Activated CD4-positive, alpha-beta T cell treated with anti-CD3 and anti-CD28 coated beads for 4 hours (primary cell): ENCODE measurements around the gene KIF3A.
A peak's percentile ranks its signal among the peaks of the same experiment; 100 is the strongest.

Experiments used
- DNase-seq, 2 donors: peaks; one replicate each; pipeline ENCODE4 v3.0.0-alpha.2; 2020

Gene KIF3A

DNA sequence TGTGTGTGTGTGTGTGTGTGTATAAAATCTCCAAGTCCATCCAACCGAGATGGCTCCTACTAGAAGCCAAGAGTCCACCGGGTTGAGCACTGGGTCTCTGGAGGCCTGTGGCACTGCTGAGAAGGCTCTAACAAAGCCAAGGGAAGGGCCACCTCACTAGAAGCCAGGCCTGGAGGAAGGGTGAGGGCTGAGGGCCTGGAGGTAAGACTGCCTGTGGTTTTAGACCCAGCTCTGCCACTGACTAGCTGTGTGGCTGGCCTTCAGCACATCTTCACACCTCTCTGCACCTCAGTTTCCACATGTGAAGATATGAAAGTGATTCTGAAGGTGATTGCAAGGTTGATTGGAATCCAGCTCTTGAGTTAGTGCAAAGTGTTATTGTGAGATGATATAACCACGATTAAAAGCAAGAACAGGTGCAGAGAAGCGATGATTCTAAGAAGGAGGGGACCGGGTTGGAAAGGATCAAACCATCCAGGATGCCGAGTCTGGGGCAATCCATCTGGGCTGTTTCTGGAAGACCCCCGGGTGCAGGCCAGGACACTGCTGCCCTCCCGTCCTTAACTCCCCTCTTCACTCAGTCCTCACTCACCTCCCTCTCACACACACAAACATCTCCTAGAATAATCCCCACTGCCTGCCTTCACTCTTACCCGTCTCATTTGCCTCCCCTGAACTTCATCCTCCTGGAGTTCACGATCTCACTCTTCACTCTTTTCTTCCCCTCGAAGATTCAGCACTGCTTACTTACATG, 61.2 kb downstream of the KIF3A start:
- DNase-seq, result no peak

DNA sequence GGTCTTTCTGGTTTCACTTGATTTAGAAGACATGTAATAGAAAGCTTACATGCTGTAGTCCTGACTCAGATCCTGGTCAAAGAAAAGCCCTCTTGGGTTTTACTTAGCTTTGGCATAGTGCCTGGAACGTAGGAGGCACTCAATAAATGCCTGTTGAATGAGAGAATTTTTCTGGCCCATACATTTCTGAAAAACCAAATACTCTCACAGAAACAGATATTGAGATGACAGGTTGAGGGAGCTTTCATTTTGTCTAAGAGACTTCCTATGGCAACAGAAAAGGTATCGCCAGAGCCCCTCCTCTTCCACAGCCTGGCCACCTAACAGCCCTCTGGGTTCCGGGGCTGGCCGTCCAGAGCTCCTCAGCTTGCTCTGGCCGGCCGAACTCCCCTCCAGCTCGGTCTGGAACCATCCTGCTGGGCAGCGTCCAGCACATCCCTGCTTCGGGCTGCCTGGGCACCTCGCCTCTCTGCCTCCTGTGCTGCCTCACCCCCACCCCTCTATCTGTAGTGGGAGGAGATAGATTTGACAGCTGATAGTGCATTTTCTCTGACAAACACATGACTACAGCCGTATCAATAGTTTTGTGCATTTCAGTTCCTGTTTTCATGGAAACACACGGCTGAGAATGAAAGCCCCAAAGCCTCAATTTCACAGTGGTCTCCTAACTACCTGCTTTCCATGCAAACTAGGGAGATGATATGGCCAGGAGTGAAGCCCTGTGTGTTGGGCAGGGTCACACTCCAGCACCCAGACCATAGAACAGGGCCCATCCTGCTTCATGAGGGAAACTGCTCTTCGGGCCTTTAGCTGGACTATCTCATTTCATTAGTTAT, 62.5 kb downstream of the KIF3A start:
- DNase-seq, result no peak

DNA sequence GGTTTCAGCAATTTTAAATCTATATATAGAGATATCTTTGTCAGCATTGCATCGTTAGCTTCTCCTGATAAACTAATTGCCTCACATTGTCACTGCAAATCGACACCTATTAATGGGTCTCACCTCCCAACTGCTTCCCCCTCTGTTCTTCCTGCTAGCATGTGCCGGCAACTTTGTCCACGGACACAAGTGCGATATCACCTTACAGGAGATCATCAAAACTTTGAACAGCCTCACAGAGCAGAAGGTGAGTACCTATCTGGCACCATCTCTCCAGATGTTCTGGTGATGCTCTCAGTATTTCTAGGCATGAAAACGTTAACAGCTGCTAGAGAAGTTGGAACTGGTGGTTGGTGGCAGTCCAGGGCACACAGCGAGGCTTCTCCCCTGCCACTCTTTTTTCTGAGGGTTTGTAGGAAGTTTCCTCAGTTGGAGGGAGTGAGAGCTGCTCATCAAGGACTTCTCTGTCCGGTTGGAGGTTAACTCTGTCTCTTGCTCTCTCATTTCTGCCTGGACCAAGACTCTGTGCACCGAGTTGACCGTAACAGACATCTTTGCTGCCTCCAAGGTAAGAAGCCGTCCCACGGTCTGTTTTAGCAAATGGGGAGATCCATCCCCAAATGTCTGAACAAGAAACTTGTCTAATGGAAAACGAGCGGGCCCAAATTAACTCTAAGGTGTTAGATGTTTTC, 63.3 kb downstream of the KIF3A start, which contains the start of gene IL4:
IL4 (plus strand) TSS at position 51 of the 692 bp plus-strand sequence; CDS start at position 113, 62 bp downstream.
- no peak for DNase-seq

DNA sequence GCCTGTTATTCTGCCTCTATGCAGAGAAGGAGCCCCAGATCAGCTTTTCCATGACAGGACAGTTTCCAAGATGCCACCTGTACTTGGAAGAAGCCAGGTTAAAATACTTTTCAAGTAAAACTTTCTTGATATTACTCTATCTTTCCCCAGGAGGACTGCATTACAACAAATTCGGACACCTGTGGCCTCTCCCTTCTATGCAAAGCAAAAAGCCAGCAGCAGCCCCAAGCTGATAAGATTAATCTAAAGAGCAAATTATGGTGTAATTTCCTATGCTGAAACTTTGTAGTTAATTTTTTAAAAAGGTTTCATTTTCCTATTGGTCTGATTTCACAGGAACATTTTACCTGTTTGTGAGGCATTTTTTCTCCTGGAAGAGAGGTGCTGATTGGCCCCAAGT, 63.9 kb downstream of the KIF3A start:
- no peak for DNase-seq

DNA sequence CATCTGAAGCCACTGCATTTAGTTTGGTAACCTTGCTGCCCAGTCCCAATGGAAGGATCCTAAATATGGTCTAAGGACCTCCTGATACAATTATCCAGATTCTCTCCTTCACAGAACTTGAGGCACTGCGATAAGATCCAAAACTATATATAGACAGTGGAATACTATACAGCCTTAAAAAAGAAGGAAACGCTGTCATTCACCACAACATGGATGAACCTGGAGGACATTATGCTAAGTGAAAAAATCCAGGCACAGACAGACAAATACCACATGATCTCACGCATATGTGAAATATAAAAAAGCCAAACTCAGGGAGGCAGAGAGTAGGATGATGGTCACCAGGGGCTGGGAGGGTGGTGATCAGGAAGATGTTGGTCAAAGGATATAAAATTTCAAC, 66.3 kb downstream of the KIF3A start:
- DNase-seq, result no peak

DNA sequence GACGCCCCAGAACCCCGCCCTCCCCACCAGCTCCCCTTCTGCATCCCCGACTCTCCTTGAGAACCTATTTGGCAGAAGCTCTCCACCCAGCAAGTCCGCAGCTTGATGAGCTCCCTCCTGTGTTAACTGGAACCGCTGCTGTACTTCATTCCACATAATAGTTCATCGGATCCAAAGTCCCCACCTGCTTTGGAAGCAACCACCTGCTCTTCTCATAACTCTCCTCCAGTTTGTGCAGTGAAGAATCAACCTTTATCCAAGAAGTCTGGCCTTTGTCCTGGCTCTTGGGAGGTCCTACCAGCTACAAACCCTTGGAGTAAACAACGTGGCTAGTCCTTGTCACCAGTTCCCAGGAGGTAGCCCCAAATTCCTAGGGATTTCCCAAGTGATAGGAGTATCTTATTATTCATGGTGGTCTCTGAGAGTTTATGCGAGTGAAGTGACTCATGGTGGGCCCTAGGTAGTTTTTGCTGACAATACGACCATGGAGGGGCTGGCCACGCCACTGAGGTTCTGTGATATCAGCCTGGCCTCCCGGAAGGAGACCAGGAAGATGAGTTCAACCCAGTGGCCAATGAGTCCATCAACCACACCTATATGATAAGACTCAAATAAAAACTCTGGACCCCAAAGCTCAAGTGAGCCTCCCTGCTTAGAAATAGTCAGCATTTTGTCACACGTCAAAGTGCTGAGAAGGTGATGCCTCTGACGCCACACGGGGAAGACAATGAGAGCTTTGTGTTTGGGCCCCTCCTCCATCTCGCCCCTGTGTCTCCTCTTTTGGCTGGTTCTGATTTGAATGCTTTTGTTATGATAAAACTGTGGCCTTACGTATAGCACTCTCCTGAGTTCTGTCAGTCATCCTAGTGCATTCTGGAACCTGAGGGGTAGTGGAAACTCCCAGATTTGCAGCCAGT, 67.1 kb downstream of the KIF3A start:
- DNase-seq, result no peak

DNA sequence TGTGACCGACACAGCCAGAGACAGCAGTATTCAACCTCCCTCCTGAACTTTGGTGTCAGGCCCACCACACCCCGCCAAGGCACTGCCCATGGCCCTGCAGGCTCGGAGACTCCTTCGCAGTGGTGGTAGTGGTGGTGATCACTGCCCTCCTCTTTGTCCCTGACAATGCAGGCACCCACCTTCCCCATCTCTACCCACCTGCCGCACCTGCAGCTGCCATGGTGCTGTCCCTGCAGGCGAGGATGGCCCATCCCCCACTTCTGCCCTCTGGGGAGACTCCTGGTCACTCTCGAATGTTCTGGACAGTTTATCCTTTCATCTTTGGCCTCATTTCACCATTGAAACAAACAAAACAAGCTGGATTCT, 67.9 kb downstream of the KIF3A start:
- no peak for DNase-seq

DNA sequence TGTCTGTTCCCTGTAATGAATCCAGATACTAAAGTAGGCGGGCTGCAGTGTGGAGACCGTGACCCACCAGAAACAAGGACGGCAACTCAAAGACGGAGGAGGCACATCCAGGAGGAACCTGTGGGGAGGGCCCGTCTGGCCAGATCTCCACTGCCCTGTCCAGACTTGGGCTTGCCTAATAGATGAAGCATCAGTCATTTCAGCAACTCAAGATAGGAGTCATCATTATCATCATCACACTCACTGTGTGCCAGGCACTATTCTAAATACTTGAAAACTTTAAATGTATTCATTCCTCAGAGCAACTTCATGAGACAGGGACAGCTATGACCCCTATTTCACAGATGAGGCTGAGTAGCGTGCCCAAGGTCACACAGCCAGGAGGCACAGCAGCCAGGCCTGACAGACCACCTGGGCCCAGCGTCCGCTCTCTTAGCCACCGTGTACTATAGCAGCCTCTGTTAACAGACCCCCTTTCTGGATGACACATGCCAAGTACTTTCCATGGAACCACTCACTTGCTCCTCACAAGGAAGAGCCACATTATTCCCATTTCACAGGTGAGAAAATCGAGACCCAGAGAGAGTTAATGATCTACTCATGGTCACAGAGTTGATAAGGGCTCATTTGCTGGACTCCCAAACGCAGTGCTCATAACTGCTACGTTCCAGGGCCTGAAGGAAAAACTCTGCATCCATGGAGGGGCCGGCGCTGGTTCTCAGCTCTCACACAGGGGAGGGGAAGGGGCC, 68.5 kb downstream of the KIF3A start:
- DNase-seq, result no peak

DNA sequence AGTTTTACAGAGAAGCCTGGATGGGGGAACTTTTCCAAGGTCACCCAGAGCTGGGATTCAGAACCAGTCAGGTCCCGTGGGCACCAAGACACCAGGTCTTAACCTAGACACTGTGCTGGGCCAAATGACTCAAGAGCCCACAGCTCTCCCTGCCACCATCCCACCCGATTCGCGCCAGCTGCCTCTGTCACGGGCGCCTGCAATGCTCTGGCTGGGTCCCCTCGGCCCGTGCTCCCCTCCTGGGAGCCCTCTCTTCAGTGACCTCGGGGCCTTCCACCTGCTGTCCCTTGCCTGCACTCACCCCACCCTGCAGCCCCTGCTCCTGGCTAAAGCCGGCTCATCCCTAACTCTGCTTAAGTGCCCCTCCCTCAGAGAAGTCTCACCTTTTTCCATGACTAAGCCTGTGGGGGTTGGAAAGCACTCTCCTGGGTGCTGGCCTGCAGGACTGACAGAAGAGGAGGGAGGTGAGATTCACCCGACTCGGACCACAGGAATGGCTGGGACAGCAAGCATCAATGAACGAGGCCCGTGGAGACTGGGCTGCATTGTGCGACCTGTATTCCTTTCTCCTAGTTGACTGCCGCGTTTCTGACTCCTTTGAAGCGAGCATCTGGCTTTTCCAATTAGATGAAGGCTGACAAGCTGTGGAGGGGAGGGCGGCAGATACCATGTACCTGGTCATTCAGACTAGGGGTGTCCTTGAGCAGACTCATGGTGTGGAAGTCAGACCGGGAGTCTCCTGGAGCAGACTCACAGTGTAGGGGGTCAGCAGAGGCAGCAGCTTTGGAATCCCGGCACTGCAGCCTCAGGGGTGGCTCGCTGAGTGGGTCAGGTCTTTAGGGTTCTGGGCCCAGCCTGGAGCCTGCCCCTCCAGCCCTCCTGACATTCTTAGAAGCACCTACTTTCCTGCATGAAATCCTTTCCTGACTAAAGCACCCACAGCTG, 69.3 kb downstream of the KIF3A start:
- DNase-seq, result no peak

DNA sequence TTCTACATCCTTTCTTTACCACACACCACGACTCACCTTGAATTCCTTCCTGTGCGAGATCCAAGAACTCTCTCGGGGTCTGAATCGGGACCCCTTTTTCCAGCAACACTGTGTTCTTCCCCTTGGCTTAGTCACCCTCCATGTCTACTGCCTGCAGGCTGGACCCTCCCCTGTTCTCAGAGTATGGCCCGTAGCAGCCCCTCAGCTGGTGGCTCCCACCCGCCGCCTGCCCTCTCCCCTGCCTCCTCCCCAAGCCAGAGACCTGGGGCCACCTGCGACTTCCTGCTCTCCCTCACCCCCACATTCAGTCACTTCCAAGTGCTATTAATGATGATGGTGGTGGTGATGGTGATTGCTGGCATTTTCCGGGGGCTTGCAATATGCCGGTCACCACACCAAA, 70.0 kb downstream of the KIF3A start:
- no peak for DNase-seq

DNA sequence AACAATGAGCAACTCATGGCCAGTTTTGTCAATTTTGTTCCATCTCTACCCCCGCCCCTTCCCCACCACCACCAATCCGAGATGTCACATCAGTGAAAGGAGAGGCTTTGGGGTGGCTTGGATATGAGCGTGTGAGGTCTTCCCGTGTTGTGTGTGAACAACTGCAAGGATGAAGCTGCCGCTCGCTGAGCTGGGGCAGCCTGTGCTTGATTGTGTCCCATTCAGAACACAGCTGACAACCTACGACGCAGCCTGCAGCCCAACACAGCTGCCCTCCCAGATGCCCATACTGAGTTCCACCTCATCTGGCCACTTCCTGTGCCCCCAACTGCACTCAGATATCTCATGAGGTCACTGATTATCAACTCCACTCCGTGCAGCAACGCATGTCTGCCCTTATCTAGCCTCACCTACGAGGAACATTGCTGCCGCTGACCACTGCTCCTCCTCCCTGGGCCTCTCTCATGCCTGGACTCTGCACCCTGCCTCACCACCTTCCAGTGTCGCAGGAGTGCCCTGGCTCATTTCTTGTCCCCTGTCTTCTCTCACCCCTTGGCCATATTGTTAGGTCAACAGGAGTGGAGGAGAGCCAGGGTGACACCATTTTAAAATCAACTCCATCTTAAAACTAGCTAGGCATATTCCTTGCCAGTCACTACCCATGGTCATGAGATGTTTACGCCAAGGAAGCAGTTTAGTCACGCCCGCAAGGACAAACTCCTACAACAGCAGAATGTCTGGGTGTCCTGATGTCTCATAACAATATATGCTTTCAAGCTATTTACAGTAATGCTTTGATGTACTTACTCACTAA, 70.8 kb downstream of the KIF3A start:
- DNase-seq, result no peak

DNA sequence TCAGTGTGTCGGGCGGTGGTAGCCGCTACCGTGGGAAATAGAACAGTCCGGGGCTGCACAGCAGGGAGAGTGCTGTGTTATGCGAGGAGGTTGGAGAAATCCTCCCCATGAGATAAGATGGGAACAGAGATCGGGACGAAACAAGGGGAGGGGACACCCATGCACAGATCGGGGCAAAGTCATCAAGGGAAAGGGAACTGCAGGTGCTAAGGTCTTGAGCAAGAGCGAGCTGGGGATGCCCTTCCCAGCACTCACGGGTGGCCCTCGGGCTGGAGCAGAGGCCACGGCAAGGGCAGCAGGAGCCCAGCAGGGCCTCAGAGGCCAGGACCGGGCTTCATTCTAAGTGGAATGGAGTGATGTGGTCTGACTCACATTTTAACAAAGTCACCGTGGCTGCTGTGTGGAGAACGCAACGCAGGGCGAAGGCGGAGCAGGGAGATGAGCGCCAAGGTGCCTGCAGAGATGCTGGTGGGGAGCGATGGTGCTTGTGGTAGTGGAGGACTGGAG, 71.7 kb downstream of the KIF3A start:
- DNase-seq, result no peak

DNA sequence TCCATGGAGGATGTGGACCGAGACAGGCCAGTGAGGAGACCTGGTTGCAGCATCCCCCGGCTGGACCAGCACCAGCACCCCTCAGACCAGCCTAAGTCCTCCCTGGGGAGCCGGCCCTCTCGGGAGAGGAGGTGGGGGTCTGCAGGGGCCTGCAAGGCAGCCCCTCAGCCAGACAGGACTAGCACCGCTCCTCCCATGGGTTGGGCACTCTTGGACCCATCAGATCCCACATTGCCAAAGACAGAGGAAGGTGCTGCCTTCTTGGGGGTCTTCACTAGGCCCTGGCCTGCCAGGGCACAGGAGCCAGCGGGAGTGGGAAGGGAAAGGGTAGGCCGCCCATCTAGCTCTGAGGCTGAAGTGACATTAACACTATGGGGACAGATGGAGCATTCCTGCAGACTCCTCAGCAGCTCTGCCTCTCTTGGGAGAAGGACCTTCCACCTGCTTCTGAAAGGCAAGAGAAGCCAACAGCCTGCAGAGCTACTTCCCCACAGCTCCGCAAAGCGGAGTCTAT, 72.6 kb downstream of the KIF3A start:
- DNase-seq, result no peak

DNA sequence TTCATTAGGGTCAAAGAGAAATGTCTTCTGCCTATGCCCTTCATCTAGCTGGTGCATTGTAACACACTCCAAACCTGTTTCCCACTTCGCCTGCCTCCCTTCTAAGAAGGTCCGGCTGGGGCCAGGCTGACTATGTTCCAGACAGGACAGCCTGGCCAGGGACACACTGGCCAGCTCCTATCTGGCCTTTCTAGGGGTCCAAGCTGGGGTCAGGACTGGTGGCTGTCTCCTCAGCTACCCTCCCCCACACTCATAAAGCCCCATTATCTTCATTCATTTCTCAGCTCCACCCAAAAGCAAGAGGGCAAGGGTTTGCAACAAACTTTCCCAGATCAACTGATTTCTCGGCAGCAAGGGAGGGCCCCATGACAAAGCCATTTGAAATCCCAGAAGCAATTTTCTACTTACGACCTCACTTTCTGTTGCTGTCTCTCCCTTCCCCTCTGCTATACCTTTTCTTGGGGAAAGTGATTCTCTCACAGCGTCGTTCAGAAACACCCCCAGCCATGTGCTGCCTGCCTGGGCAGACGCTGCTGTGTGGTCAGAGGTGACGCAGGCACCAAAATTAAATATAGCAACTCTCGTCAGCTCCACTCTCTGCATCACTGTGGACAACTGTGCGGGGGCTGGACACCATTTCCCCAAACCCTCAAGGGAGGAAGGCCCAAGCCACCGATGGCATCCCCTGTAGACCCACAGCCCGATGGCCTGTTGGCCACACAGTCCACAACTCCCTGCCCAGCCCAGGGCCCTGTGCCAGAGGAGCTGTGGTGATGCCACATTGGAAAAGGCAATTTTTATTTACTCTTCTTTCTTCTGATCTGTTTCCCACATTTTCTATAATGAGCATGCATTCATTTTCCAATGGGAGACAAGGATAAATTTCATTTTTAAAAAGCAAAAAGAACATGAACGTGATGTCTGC, 73.3 kb downstream of the KIF3A start:
- no peak for DNase-seq

DNA sequence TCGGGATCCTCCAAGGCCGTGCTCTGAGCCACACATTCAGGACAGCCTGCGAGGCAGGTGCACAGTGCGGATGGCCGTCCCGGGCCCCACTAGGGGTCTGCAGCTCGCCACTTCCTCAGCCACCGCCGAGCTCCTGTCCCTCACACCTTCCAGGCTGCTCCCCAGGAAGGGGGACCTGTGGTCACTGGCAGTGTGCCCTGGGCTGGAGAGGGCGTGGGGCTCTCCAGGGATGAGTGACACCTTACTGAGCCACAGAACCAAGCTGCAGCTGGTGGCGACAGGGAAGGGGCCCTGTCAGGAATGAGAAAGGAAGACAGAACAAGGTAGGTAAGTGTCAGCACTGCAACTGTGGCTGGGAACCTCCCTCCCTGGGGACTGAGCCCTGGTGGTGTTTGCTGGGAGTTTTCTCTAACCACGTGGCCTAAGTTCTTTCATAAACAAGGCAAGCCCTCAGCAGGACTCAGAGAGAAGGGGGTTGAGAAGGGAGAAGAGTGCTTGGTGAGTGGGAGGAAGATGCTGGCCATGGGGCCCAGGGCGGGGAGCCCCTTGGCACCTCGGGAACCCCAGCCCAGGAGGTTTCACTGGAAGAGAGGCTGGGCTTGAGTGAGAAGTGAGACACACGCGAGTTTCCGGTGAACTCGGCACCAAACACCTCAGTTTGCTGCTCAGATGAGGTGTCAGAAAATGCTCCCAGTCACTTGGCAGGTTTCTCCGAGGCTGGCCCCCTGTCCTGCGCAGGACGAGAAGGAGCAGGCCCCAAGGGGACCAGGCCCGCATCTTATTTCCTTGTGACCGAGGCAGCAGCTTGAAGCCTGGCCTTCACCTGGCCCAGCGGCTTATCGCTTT, 74.2 kb downstream of the KIF3A start:
- DNase-seq, result peak in 1 of 2 donors; percentile 8

DNA sequence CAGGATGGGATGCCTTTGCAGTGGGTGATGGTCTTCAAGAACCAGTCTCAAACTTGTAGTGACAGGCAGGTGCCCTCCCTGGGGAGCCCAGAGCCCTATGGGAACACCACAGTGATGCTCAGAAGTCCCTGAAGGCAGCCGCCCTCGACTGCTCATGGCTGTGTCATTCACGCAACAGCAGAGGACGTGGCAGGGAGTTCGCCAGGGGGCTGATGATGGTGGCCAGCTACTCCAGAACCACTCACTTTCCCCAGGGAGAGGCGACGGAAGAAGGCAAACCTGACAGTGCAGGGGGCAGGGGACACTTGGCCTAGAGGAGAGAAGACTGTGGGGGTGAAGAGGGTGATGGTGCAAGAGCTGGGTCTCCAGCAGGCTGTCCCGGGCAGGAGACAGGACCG, 75.3 kb downstream of the KIF3A start:
- no peak for DNase-seq
